ENCODE measurements around the gene RAD9B. TPM values are rescaled to one million over a fixed set of nuclear protein-coding genes. Genes with fewer than 3 reads are reported as not detected.

Gene RAD9B
- total and polyA plus RNA-seq, 8 donors, result 0.16 to 0.28 (median 0.23) TPM; not detected in 1

- intact Hi-C loops (cut with DNase I), result no loop called here
- DNase-seq (no peak), ATAC-seq (no peak), FAIRE-seq (no peak)
- Histone ChIP-seq H3K4me1 (peaks cover 0 to 5% (median 0%) of the 10 kb centered on the region in 3 donors), H3K4me3 (no peak overlapping the region), H3K9me3 (no peaks in the 10 kb centered on the region), H3K36me3 (peaks cover 6 to 21% (median 7%) of the 10 kb centered on the region in 3 donors), H3K27me3 (no peaks in the 10 kb centered on the region), H3K27ac (no peak overlapping the region)
- TF ChIP-seq, protein P1, sequence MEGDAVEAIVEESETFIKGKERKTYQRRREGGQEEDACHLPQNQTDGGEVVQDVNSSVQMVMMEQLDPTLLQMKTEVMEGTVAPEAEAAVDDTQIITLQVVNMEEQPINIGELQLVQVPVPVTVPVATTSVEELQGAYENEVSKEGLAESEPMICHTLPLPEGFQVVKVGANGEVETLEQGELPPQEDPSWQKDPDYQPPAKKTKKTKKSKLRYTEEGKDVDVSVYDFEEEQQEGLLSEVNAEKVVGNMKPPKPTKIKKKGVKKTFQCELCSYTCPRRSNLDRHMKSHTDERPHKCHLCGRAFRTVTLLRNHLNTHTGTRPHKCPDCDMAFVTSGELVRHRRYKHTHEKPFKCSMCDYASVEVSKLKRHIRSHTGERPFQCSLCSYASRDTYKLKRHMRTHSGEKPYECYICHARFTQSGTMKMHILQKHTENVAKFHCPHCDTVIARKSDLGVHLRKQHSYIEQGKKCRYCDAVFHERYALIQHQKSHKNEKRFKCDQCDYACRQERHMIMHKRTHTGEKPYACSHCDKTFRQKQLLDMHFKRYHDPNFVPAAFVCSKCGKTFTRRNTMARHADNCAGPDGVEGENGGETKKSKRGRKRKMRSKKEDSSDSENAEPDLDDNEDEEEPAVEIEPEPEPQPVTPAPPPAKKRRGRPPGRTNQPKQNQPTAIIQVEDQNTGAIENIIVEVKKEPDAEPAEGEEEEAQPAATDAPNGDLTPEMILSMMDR (IDR thresholded peaks at IDR 0.05), result no peak
- 89 to 91% methylated on average over 6 of the region's 6 CpGs for WGBS, 2 donors
Observed at GRCh38 chr12:110534811-110535210, 32.7 kb downstream of the RAD9B start.

DNA sequence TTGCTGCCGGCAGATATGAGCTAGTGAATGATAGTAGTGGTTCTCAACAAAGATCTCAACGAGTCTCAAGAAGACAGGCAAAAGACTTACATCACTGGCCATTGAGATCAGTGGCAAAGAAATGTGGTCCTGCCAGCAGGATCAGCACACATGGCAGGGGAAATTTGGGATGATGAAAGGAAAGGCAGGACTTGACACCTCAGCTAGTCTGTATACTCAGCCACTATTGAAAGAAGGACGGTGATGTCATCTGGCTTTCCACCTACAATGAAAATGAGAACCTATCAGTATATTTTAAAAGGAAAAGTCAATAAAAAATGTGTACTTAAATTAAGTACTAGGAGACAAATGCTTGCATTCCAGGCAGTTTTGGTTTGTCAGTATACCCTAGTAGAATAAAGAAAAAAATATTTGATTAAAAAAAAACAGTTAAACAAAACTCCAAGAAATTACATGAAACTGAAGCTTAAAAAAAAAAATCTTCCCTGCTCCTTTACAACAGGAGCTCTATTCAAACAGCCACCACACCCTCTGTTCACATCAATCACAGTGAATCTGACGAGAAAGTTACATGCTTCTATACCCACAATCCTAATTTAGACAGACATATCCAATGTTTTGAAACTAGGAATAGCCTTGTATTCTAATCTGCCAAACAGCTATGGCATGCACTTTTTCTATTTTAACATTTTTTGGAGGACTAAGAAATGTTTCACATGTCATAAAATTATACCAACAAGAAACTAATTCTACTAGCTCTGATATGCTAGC, 34.9 kb downstream of the RAD9B start:
- ATAC-seq (no peak), FAIRE-seq (no peak), DNase-seq (no peak)
- Histone ChIP-seq H3K4me1 (peaks cover 0 to 5% (median 0%) of the 10 kb centered on the region in 3 donors), H3K27me3 (no peaks in the 10 kb centered on the region), H3K9me3 (no peaks in the 10 kb centered on the region), H3K27ac (peak overlapping the region in 1 of 4 donors; percentile 28), H3K4me3 (no peak overlapping the region), H3K36me3 (peaks cover 6 to 21% (median 7%) of the 10 kb centered on the region in 3 donors)
- WGBS, 2 donors, result 59 to 76% methylated on average over 4 of the region's 4 CpGs
- TF ChIP-seq, protein P1 (IDR thresholded peaks at IDR 0.05), result no peak
- intact Hi-C loops (cut with DNase I), result no loop called here

GRCh38 chr12:110537605-110538409, 35.7 kb downstream of the RAD9B start:
- DNase-seq (peak in 2 of 6 donors; percentile 42 to 57), ATAC-seq (peak in 3 of 4 donors; percentile 52 to 78 (median 68)), FAIRE-seq (no peak)
- Histone ChIP-seq H3K27me3 (no peaks in the 10 kb centered on the region), H3K4me1 (peaks cover 4 to 8% (median 5%) of the 10 kb centered on the region in 3 donors), H3K4me3 (no peak overlapping the region), H3K27ac (peak overlapping the region in 2 of 4 donors; percentile 18 to 28), H3K9me3 (no peaks in the 10 kb centered on the region), H3K36me3 (peaks cover 6 to 21% (median 7%) of the 10 kb centered on the region in 3 donors)
- 49 to 71% methylated on average over 9 of the region's 9 CpGs for WGBS, 2 donors
- intact Hi-C loops (cut with DNase I), result no loop called here
- TF ChIP-seq, protein P1 (IDR thresholded peaks at IDR 0.05), result no peak

DNA sequence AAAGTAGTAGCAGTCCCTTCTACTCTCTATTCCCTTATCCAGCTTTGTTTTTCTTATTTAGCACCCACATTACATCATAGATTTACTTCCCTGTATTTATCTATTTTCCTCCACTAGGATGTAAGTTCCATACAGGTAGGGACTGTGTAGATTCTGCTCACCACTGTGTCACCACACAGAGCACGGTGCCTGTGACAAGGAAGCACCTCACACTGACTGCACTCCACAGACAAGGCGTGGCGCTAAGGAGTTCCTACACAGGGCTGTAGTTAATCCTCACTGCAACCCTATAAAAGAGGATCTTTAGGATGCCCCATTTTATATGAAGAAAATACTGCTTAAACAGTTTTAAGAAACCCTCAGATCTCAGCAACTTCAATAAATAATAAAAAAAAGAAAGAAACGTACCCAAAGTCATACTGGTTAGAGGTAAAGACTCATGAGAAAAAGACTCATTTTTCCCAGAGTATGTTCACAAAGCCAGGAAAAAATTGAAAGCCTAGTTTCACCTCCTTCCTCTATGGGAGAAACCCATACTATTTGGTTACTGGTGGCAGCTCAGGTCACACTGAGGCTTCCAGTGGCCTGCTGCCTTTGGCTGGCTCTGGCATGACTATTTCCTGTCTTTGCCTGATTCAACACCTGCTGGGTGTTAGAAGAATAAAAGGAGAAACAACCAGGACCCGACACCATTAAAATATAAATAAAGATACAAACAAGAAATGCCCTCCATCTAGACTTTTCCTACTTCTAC, 36.9 kb downstream of the RAD9B start:
- Histone ChIP-seq H3K4me1 (peaks cover 15 to 16% (median 16%) of the 10 kb centered on the region in 3 donors), H3K4me3 (no peak overlapping the region), H3K27ac (no peak overlapping the region), H3K36me3 (peaks cover 6 to 21% (median 7%) of the 10 kb centered on the region in 3 donors), H3K9me3 (no peaks in the 10 kb centered on the region), H3K27me3 (no peaks in the 10 kb centered on the region)
- DNase-seq (no peak), ATAC-seq (peak in 1 of 4 donors; percentile 10), FAIRE-seq (no peak)
- TF ChIP-seq, protein P1 (IDR thresholded peaks at IDR 0.05), result no peak
- WGBS, 2 donors, result 95 to 97% methylated on average over 5 of the region's 5 CpGs
- intact Hi-C loops (cut with DNase I), result no loop called here

Measured in pancreas (tissue), 10 donors.